Measurements from ENCODE around the gene ARRB1.

GRCh38 chr11:75225794-75226193, 125.7 kb downstream of the ARRB1 start:
- TF ChIP-seq, protein P1, sequence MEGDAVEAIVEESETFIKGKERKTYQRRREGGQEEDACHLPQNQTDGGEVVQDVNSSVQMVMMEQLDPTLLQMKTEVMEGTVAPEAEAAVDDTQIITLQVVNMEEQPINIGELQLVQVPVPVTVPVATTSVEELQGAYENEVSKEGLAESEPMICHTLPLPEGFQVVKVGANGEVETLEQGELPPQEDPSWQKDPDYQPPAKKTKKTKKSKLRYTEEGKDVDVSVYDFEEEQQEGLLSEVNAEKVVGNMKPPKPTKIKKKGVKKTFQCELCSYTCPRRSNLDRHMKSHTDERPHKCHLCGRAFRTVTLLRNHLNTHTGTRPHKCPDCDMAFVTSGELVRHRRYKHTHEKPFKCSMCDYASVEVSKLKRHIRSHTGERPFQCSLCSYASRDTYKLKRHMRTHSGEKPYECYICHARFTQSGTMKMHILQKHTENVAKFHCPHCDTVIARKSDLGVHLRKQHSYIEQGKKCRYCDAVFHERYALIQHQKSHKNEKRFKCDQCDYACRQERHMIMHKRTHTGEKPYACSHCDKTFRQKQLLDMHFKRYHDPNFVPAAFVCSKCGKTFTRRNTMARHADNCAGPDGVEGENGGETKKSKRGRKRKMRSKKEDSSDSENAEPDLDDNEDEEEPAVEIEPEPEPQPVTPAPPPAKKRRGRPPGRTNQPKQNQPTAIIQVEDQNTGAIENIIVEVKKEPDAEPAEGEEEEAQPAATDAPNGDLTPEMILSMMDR (IDR thresholded peaks at IDR 0.05), result no peak
- TF ChIP-seq POLR2AphosphoS5 (IDR thresholded peaks at IDR 0.05; ENCODE audit: low read depth, low read length) (no peak), TCF7L2 (IDR thresholded peaks at IDR 0.05; ENCODE audit: low read depth, low read length) (no peak), SIN3A (IDR thresholded peaks at IDR 0.05; ENCODE audit: borderline replicate concordance, insufficient read depth, low read depth, low read length) (no peak)
- TF ChIP-seq, protein P2, sequence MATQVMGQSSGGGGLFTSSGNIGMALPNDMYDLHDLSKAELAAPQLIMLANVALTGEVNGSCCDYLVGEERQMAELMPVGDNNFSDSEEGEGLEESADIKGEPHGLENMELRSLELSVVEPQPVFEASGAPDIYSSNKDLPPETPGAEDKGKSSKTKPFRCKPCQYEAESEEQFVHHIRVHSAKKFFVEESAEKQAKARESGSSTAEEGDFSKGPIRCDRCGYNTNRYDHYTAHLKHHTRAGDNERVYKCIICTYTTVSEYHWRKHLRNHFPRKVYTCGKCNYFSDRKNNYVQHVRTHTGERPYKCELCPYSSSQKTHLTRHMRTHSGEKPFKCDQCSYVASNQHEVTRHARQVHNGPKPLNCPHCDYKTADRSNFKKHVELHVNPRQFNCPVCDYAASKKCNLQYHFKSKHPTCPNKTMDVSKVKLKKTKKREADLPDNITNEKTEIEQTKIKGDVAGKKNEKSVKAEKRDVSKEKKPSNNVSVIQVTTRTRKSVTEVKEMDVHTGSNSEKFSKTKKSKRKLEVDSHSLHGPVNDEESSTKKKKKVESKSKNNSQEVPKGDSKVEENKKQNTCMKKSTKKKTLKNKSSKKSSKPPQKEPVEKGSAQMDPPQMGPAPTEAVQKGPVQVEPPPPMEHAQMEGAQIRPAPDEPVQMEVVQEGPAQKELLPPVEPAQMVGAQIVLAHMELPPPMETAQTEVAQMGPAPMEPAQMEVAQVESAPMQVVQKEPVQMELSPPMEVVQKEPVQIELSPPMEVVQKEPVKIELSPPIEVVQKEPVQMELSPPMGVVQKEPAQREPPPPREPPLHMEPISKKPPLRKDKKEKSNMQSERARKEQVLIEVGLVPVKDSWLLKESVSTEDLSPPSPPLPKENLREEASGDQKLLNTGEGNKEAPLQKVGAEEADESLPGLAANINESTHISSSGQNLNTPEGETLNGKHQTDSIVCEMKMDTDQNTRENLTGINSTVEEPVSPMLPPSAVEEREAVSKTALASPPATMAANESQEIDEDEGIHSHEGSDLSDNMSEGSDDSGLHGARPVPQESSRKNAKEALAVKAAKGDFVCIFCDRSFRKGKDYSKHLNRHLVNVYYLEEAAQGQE (IDR thresholded peaks at IDR 0.05; ENCODE audit: insufficient read depth in 1 of 2, low read depth in 2 of 2, low read length in 1 of 2), result no peak
